HG03442 (cell line): ENCODE measurements around the gene ADISSP.

ENCODE experiments used
- ATAC-seq: cut with Tn5 transposase; IDR thresholded peaks from one replicate; pipeline ENCODE4 v1.9.1; 2021; ENCODE audit warnings: mild to moderate bottlenecking, moderate library complexity; ENCODE audit not compliant: unreplicated experiment

The ADISSP gene

GRCh38 chr20:3755814-3756480 is 11.6 kb downstream of the ADISSP start:
- no peak for ATAC-seq

GRCh38 chr20:3755269-3755668 is 12.3 kb downstream of the ADISSP start:
- ATAC-seq = no peak

- no peak for ATAC-seq
Measured at GRCh38 chr20:3754276-3754630, 13.3 kb downstream of the ADISSP start.

GRCh38 chr20:3753501-3754275 is 13.9 kb downstream of the ADISSP start:
- ATAC-seq = no peak

- ATAC-seq = no peak
Measured at GRCh38 chr20:3753098-3753497, 14.5 kb downstream of the ADISSP start.

- no peak for ATAC-seq
Measured at GRCh38 chr20:3752386-3752759, 15.2 kb downstream of the ADISSP start.

- ATAC-seq = no peak
Measured at GRCh38 chr20:3751675-3752385, 15.7 kb downstream of the ADISSP start.

GRCh38 chr20:3751305-3751674 is 16.3 kb downstream of the ADISSP start:
- no peak for ATAC-seq

- no peak for ATAC-seq
Measured at GRCh38 chr20:3749689-3750531, 17.6 kb downstream of the ADISSP start.

- ATAC-seq = no peak
Measured at GRCh38 chr20:3749087-3749688, 18.4 kb downstream of the ADISSP start.

- no peak for ATAC-seq
Measured at GRCh38 chr20:3748073-3748472, 19.5 kb downstream of the ADISSP start.

GRCh38 chr20:3747471-3747870 is 20.1 kb downstream of the ADISSP start:
- ATAC-seq = no peak

- ATAC-seq = no peak
Measured at GRCh38 chr20:3745686-3746173, 21.8 kb downstream of the ADISSP start.

GRCh38 chr20:3744806-3745685 is 22.5 kb downstream of the ADISSP start:
- ATAC-seq = no peak

GRCh38 chr20:3744037-3744436 is 23.5 kb downstream of the ADISSP start:
- no peak for ATAC-seq

GRCh38 chr20:3743251-3743650 is 24.3 kb downstream of the ADISSP start:
- ATAC-seq = no peak

- ATAC-seq = no peak
Measured at GRCh38 chr20:3741836-3742458, 25.6 kb downstream of the ADISSP start.

- ATAC-seq = no peak
Measured at GRCh38 chr20:3740615-3741301, 26.8 kb downstream of the ADISSP start.
